Measurements from ENCODE around the gene ROPN1L. TPM values are rescaled to one million over a fixed set of nuclear protein-coding genes. Genes with fewer than 3 reads are reported as not detected.

ROPN1L gene
- total and polyA plus RNA-seq, 2 of the 8 experiments (the other 6 are each of a cell fraction or from before 2014, with no cell fraction given), result 0.24 to 0.73 TPM

- WGBS, 2 experiments (ENCODE audit: extremely low coverage in 1 of 2, insufficient coverage in 1 of 2, insufficient read length in 1 of 2, insufficient replicate concordance in 2 of 2, low coverage in 1 of 2, low lambda C conversion rate in 2 of 2, missing lambda C conversion rate in 1 of 2), result 59% methylated on average over 10 of the region's 10 CpGs; no CpG with 5 or more reads in 1 of the 2 experiments
- H3K23ac ChIP-seq (ENCODE audit: insufficient read length), result no peak overlapping the region
- no peak overlapping the region for H4K8ac ChIP-seq (ENCODE audit: extremely low read depth, insufficient read depth, low read length)
- no peaks in the 10 kb centered on the region for H3K79me1 ChIP-seq (ENCODE audit: low read depth, low read length)
- POLR2A ChIA-PET (ENCODE audit: partially characterized antibody), result interaction anchor here (0.7 to 2.3 kb wide), 2 partner anchors 37 to 39 kb away, joined by 3 to 5 read pairs; no protein-coding TSS in a partner anchor
- FAIRE-seq (no peak), DNase-seq (ENCODE audit: low read depth in 1 of 2, low spot score in 2 of 2) (peak; percentile 23 to 79)
- H2BK5ac ChIP-seq (ENCODE audit: low read depth, low read length), result peak overlapping the region; percentile 61; the same call in 1 of the 2 replicates
- H3K27me3 ChIP-seq (replicated peaks in 1 of 4; ENCODE audit: control insufficient read depth in 3 of 4, extremely low read depth in 1 of 4, insufficient read depth in 3 of 4, low read length in 3 of 4), result no peaks in the 10 kb centered on the region
- H3K4me3 ChIP-seq (ENCODE audit: extremely low read depth in 1 of 4, insufficient read depth in 2 of 4, low read depth in 3 of 4, low read length in 4 of 4), result no peak overlapping the region
- no peak overlapping the region for H2BK120ac ChIP-seq (replicated peaks; ENCODE audit: low read depth, low read length)
- peak overlapping the region; percentile 88 for H2BK12ac ChIP-seq (ENCODE audit: low read depth, low read length)
- H2BK15ac ChIP-seq (ENCODE audit: low read length), result peak overlapping the region; percentile 2; the same call in 1 of the 2 replicates
- H3K4me2 ChIP-seq (ENCODE audit: insufficient read depth in 1 of 2, low read depth in 2 of 2, low read length in 2 of 2), result peak overlapping the region in 1 of 2 experiments; percentile 28; a peak in 2 of 4 replicates
- no peaks in the 10 kb centered on the region for H4K20me1 ChIP-seq (replicated peaks in 1 of 2; ENCODE audit: control insufficient read depth in 1 of 2, insufficient read depth in 2 of 2, low read length in 2 of 2)
- H2AFZ ChIP-seq (ENCODE audit: low read length), result peak overlapping the region; percentile 95
- H3K36me3 ChIP-seq (ENCODE audit: control insufficient read depth in 2 of 4, insufficient read depth in 4 of 4, low read length in 3 of 4), result no peaks in the 10 kb centered on the region
- H3K18ac ChIP-seq (ENCODE audit: extremely low read depth, low read length), result peak overlapping the region; percentile 17; the same call in 1 of the 2 replicates
- no peak overlapping the region for H4K91ac ChIP-seq (replicated peaks; ENCODE audit: insufficient read length, low read length)
- H4K5ac ChIP-seq (ENCODE audit: insufficient read length, low read depth, low read length), result no peak overlapping the region
- CTCF ChIA-PET (ENCODE audit: partially characterized antibody), result interaction anchor here (0.6 to 2.0 kb wide), 7 partner anchors 12 to 188 kb away, joined by 3 to 12 read pairs (median 4); no protein-coding TSS in a partner anchor
- no peaks in the 10 kb centered on the region for H3K79me2 ChIP-seq (ENCODE audit: control insufficient read depth in 1 of 2, insufficient read depth in 2 of 2, low read length in 2 of 2)
- no peak overlapping the region for H3K9ac ChIP-seq (replicated peaks in 1 of 4; ENCODE audit: extremely low read depth in 1 of 4, low read depth in 3 of 4, low read length in 3 of 4)
- no peaks in the 10 kb centered on the region for H3K23me2 ChIP-seq (ENCODE audit: low read depth, low read length)
- H3K14ac ChIP-seq (ENCODE audit: insufficient read length), result no peak overlapping the region
- H3K9me3 ChIP-seq (ENCODE audit: insufficient read depth in 2 of 2, low read depth in 1 of 2, low read length in 1 of 2), result no peaks in the 10 kb centered on the region
- peak overlapping the region; percentile 83 for H2BK20ac ChIP-seq (ENCODE audit: low read length)
- no peak overlapping the region; the same call in 1 of the 2 replicates for H2AK5ac ChIP-seq (ENCODE audit: low read depth, low read length)
- H3K27ac ChIP-seq (ENCODE audit: low read depth, low read length), result no peak overlapping the region
- H3K56ac ChIP-seq (replicated peaks; ENCODE audit: insufficient read length, low read depth, low read length), result no peak overlapping the region
- H3K4ac ChIP-seq (replicated peaks; ENCODE audit: insufficient read length, low read depth, low read length), result no peak overlapping the region
- peaks cover 0 to 8% (median 6%) of the 10 kb centered on the region in 4 experiments; a peak in 5 of 7 replicates for H3K4me1 ChIP-seq (replicated peaks in 1 of 4; ENCODE audit: control insufficient read depth in 3 of 4, insufficient read depth in 4 of 4, low read length in 3 of 4)
- TF ChIP-seq EP300 (IDR thresholded peaks at IDR 0.05; ENCODE audit: borderline replicate concordance in 1 of 2, low read depth in 2 of 2, low read length in 2 of 2) (peak in 1 of 2 experiments; percentile 41; a peak in 1 of 3 replicates), TAF7 (optimal IDR thresholded peaks at IDR 0.05; ENCODE audit: borderline replicate concordance, low read depth, low read length) (peak; percentile 20), NANOG (IDR thresholded peaks at IDR 0.05; ENCODE audit: insufficient read depth, low read depth, low read length, poor library complexity, severe bottlenecking) (no peak), MAFK (IDR thresholded peaks at IDR 0.05; ENCODE audit: low read depth, low read length) (no peak), RAD21 (IDR thresholded peaks at IDR 0.05 in 1 of 2, conservative IDR thresholded peaks at IDR 0.05 in 1 of 2; ENCODE audit: low read depth in 2 of 2, low read length in 2 of 2) (0 out of 4 replicates have a peak, but pooled peaks of 1 of the 2 experiments have one; percentile 2), TEAD4 (IDR thresholded peaks at IDR 0.05; ENCODE audit: low read depth, low read length) (peak; percentile 52; the same call in 1 of the 2 replicates), ZNF274 (IDR thresholded peaks at IDR 0.05; ENCODE audit: borderline replicate concordance, extremely low read depth, low read length) (no peak), EZH2 (IDR thresholded peaks at IDR 0.05; ENCODE audit: low read depth, low read length, severe bottlenecking) (no peak), EGR1 (IDR thresholded peaks at IDR 0.05; ENCODE audit: borderline replicate concordance, low read depth, low read length) (0 out of 2 replicates have a peak, but pooled peaks have one; percentile 34)
These were observed 72.1 kb downstream of the ROPN1L start for GRCh38 chr5:10513501-10514442.

Measured in H1 (cell line).